Ishikawa (cell line): ENCODE measurements around the gene TPK1.

ENCODE experiments used
- CEBPB ChIP-seq: IDR thresholded peaks from 2 replicates; pipeline ENCODE4 v1.6.1; 2012
- CREB1 ChIP-seq: IDR thresholded peaks from 2 replicates; pipeline ENCODE4 v1.6.1; 2012; ENCODE audit warnings: low read depth
- EGR1 ChIP-seq: IDR thresholded peaks from 2 replicates; pipeline ENCODE4 v1.6.1; 2012
- EP300 ChIP-seq: IDR thresholded peaks from 2 replicates; pipeline ENCODE4 v1.6.1; 2012; ENCODE audit warnings: borderline replicate concordance
- FOXM1 ChIP-seq: IDR thresholded peaks from 2 replicates; pipeline ENCODE4 v1.6.1; 2012; ENCODE audit warnings: low read depth, borderline replicate concordance
- MAX ChIP-seq: IDR thresholded peaks from 2 replicates; pipeline ENCODE4 v1.6.1; 2012
- NFIC ChIP-seq: IDR thresholded peaks from 2 replicates; pipeline ENCODE4 v1.6.1; 2012
- RAD21 ChIP-seq: IDR thresholded peaks from 2 replicates; pipeline ENCODE4 v1.6.1; 2012; ENCODE audit warnings: low read depth
- REST ChIP-seq: IDR thresholded peaks from 2 replicates; pipeline ENCODE4 v1.6.1; 2012; ENCODE audit warnings: low read depth, mild to moderate bottlenecking
- TAF1 ChIP-seq: IDR thresholded peaks from 2 replicates; pipeline ENCODE4 v1.6.1; 2012; ENCODE audit warnings: low read depth, mild to moderate bottlenecking
- TCF12 ChIP-seq: IDR thresholded peaks from 2 replicates; pipeline ENCODE4 v1.6.1; 2012; ENCODE audit warnings: low read depth
- TEAD4 ChIP-seq: IDR thresholded peaks from 2 replicates; pipeline ENCODE4 v1.6.1; 2012
- USF1 ChIP-seq: IDR thresholded peaks from 2 replicates; pipeline ENCODE4 v1.6.1; 2012
- YY1 ChIP-seq: IDR thresholded peaks from 2 replicates; pipeline ENCODE4 v1.6.1; 2012; ENCODE audit warnings: low read depth
- ZBTB7A ChIP-seq: IDR thresholded peaks from 2 replicates; pipeline ENCODE4 v1.6.1; 2012; ENCODE audit warnings: low read depth

TPK1 gene

GRCh38 chr7:144568233-144568632 lies 267.6 kb downstream of the TPK1 start:
- TF ChIP-seq MAX (no peak), TCF12 (no peak), REST (no peak), FOXM1 (no peak), CEBPB (no peak), TAF1 (no peak), USF1 (no peak)

- TF ChIP-seq MAX (no peak), NFIC (no peak), TAF1 (no peak), EGR1 (no peak), ZBTB7A (no peak), RAD21 (no peak), FOXM1 (no peak), EP300 (no peak), CEBPB (no peak), YY1 (no peak), CREB1 (no peak), TEAD4 (no peak), USF1 (no peak), REST (no peak), TCF12 (no peak)
These were observed 270.3 kb downstream of the TPK1 start for GRCh38 chr7:144565586-144565985.

GRCh38 chr7:144549861-144550260 lies 286.0 kb downstream of the TPK1 start:
- TF ChIP-seq REST (no peak), FOXM1 (no peak)

GRCh38 chr7:144548556-144548955 lies 287.3 kb downstream of the TPK1 start:
- TF ChIP-seq RAD21 (no peak), EP300 (no peak), REST (no peak), CEBPB (no peak), EGR1 (no peak), YY1 (no peak), TEAD4 (no peak), FOXM1 (no peak), CREB1 (no peak), USF1 (no peak), MAX (no peak), TCF12 (no peak), NFIC (no peak), TAF1 (no peak), ZBTB7A (no peak)
